CD4-positive, alpha-beta T cell treated with Interleukin-4 for 4 hours (primary cell): ENCODE measurements around the gene GZMB.
"Not testable (repeated sequence)": the region's sequence is repeated elsewhere in the genome, so short reads cannot be mapped to it uniquely, and the experiment has no call there.

ENCODE experiments used
- DNase-seq: peaks from one replicate; pipeline ENCODE4 v3.0.0-alpha.2; 2020

GZMB gene, protein sequence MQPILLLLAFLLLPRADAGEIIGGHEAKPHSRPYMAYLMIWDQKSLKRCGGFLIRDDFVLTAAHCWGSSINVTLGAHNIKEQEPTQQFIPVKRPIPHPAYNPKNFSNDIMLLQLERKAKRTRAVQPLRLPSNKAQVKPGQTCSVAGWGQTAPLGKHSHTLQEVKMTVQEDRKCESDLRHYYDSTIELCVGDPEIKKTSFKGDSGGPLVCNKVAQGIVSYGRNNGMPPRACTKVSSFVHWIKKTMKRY

DNA sequence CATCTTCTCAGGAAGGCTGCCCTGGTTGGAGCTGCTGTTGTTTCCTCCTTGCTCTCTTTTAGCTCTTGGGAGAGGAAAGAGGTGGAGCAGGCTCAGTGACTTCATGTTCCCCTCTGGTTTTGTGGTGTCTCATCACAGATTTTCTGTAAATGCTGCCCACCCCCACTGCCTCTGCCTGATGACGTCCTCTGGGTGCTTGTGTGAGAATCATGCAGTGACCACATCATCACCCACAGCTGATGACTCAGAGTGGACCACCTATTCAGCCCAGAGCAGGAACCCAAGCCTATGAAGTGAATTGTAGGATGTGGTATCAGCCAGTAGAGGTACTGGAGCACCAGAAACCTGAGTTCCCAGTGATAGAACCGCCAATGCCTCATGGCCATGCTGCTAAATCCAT, at the start of gene GZMB:
GZMB (minus strand) TSS at position 33 of the 400 bp plus-strand sequence; CDS start at position 3, 30 bp downstream.
- peak; percentile 84 for DNase-seq

DNA sequence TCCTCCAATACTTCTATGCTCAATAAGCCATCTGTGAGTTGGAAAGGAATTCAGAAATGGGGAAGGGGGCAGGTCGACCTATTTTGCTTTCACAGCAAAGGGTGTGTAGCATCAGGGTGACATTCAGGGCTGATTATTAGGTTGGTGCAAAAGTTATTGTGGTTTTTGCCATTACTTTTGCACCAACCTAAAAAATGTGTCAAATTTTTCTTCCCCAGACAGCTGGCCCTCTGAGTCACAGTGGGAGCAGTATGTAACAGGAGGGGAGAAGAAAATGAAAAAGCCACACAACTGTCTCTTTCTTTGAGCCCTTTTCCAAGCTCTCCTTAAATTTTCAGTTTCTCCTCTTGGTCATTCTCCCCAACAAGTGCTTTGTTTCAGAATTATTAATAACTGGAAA, 47.1 kb upstream of the GZMB start:
- DNase-seq: no peak

DNA sequence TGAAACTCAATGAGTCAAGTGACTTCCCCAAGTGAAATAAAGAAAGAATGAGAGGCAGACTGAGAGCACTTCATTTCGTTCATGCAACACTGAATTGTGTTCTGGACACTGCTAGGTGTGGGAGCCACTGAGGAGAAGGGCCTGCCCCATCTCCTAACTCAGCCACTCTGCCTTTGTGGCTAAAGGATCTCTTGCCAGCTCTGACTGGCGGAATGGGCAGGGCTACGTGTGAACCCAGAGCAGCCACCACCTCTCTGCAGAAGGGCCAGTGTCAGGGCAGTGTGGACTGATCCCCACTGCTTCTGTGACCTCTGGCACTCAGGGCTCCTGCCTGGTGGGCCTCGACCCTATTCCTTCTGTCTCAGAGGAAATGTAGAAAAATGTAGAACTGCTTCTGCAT, 46.5 kb upstream of the GZMB start:
- no peak for DNase-seq

DNA sequence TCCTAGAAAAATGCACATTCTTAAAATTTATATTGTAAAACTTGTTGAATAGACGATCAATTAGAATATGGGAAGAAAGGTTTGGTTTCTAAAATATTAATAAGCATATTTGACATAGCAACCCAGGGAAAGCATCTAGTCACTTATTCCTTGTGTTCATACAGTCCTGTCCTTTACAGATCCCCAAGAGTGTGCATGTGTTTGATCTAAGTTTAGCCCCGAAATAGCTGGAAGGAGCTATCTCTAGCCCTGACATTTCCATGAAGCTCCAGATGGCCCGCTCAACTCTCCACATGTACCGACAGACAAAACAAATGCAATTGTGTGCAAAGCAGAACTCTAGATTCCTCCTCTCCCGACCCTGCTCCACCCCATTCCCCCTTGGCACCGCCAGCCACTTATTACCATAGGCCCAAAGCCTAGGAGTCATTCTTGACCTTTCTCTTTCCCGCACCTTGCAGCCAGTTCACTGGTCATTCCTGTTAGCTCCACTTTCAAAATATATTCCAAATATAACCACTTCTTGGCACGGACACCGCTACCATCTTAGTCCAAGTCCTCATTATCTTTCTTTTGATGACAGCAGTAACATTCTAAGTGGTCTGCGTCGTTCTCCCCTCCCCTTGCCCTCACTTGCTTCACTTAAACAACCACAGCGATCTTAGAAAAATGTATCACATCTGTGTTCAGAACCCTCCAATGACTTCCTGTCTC, 45.4 kb upstream of the GZMB start:
- DNase-seq: no peak

DNA sequence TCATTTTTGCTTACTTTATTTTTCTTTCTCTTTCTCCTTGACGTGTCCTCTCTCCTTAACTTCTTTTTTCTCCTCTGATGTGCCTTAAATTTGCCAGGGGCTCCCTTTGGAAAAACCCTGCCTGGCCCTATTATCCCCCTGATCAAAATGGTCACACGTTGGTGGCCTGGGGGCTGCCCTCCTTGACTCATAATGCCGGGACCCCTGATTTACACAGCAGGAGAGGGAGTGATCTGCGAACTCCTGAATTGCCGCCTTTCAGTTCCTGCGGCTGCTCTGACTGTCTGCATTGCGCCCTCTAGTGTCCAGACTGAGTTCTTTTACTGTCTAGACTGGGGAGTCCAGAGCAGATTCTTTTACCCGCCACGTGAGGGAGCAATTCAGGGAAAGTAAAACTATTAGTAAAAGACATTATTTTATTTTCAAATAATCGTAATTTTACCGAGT, 44.8 kb upstream of the GZMB start:
- DNase-seq: peak; percentile 88

DNA sequence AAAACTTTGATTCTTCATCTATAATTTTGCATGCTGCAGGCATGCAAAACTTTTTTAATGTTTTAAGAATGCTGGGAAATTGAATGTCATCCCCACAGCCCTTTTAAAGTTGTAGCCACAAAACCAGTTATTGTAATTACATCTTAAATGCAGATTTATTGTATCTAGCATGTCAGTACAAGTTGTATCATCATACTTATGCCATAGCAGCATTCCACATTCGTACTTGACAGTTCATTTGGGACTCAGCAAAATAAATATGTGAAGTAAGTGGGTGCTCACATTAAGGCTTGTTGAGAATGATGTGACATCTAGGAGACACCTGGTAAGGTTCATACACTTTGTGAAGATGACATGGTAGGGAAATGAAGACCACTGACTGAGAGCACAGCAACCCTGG, 44.0 kb upstream of the GZMB start:
- no peak for DNase-seq

DNA sequence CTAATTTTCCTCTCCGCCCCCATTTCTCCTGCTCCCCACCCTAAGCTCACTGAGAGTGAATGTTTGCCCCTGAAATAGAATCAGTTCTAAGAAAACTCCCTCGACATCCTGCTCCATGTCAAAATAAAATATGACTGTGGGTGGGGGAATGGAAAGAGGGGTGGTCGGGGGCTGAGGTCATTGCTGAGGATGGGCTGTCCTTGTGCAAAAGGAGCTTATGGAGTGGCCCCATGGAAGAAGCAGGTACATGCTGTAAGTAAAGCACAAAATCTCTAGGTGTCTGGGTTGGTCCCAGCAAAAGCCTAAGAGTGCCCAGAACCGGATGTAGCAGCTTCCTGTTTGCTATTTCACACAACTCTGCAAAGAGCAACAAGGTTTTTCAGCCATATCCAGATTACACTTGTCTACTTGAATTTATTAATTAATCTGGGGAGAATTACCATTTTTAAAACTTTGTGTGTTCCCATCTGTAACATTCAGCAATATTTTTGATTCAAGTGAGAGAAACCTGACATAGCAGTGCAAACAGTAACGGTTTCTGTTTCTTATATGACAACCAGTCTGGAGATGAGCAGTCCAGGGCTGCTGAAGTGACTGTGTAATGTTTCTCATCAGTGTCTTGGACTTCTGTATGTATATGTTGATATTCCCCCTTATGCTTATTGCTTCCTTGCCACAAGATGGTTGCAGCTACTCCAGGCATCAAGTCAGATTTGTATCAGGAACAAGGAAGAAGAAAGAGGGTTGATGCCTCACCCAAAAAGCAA, 40.4 kb upstream of the GZMB start:
- DNase-seq: peak; percentile 64

DNA sequence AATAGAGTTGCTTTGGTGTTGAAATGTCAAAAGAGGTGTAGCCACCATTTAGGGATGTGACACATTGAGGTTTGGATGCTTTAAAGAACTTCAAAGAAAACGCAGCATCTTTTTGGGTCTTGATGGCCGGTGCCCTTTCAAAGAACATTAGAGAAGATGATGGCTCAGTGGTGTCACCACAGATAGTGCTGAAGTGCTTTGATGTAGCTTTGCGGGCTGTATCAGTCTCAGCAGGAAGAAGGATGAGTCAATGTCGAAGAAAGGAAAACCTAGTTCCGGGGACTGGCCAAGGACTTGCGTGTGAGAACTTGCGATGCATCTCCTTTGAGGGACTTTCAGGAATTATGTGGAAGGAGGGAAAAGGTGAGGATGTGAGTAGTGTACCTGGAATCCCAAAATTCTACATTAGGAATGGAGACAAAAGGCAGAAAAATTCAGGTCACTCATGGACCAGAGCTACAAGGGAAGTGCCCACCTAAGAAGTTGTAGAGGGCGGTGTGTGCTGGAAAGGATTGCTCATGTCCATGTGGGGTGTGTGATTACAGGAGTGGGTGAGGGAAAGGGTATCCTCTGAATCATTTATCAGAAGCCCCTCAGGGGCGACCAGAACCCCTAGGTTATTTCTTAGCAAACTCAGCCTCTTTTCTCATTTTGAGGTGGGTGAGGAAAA, 39.7 kb upstream of the GZMB start:
- DNase-seq: peak; percentile 93

DNA sequence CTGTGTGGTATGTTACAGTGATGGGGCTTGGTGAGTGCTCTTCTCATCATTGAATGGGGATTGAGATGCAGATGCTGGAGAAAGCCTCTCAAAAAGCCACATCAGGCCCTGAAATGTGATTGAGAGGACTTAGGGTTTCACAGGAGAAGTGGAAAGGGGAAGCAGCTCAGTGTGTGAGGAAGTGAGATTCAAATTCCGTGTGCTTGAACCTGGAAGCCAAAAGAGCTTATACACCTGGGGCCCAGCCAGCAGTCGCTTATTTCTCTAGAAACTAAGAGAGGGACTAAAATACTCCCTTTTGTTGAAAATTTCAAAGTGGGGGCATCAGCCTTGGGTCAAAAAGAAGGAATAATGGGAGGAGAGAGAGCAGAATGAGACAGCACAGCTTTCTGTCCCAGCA, 39.1 kb upstream of the GZMB start:
- no peak for DNase-seq

DNA sequence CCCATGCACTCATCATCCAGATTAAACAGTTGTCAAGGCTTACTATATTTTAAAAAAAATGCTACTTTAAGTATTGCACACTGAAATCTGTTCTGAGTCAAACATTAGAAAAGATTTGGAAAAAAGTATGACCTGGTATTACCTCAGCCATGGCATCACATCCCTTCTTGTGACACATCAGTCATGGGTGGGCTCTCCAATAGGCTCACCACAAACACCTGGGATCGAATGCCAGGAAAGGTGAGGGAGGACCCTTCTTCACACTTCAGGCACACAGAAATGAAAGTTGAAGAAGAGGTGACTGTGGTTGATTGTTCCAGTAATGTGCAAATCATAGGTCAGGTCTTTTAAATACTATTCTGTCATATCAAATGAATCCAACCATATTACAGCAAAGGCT, 36.6 kb upstream of the GZMB start:
- no peak for DNase-seq

DNA sequence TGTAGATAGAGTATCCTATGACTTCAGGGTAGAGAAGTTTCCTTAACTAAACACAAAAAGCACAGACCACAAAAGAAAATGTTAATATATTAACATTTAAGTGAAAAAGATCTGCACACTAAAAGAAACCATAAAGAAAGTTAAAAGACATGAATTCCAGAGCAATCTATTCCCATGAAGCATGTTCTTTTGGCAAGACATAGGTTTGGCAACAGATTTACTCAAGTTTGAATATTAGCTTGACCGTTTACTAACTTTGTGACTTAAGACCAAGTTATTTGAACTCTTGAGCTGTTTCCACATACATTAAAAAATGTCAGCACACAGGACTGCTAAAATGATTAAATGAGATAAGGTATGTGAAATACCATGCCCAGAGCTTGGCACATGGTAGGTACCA, 35.7 kb upstream of the GZMB start:
- DNase-seq: no peak

DNA sequence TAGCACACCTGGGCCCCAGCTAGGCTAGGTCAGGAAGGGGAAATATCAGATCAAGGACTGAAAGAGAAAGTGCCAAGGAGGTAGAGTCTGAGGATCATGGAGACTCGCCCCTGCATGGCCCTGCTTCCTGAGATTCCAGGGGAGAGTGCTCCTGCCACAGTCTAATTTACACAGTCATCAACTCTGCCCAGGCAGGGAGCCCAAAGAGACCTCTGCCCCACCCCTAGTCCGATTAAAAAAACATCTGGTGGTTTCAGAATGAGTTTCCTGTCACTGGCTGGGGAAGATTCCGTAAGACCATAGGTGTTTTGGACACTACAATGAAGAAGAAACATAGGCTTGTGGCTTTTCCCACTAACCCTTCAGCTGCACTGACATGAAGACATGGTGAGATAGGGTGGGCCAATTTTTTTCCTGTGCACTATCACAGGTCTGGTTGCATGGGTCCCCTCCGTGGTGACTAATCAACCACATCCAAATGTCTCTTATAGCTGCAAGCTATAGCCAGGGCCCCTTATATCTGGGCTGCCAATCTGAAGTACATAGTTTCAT, 31.5 kb upstream of the GZMB start:
- peak; percentile 58 for DNase-seq

DNA sequence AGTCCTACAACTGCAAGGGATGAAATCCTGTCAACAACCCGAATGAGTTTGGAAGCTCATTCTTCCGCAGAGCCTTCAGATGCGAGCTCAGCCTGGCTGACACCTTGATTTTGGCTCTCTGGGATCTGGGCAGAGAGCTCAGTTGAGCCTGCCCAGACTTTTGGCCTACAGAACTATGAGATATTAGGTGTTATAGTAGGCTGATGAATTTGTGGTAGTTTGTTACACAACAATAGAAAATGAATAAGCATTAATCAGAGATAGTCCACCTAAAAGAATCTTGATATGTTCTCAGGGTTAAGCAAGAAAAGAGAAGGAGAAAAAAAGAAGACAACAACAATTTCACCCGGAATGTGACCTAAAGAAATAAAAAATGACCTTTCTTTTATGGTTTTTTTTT, 30.4 kb upstream of the GZMB start:
- DNase-seq: no peak

DNA sequence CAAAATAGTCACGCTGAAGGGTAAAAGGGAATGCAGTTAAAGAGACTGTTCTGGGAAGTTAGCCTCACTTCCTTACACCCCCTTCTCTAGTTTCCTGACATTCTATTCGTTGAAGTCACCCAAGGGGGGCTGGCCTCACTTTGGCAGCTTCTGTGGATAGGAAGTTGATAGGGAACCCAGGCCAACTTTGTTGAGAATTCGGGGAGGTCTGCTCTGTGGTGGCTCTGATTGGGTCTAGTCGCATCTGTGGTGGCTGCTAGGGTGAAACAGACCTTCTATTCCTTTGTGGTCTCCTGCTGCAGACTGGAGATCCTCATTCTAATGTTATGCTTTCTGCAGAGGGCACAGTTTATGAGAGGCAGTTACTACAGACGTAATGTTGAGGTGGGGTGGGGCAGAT, 28.8 kb upstream of the GZMB start:
- no peak for DNase-seq

DNA sequence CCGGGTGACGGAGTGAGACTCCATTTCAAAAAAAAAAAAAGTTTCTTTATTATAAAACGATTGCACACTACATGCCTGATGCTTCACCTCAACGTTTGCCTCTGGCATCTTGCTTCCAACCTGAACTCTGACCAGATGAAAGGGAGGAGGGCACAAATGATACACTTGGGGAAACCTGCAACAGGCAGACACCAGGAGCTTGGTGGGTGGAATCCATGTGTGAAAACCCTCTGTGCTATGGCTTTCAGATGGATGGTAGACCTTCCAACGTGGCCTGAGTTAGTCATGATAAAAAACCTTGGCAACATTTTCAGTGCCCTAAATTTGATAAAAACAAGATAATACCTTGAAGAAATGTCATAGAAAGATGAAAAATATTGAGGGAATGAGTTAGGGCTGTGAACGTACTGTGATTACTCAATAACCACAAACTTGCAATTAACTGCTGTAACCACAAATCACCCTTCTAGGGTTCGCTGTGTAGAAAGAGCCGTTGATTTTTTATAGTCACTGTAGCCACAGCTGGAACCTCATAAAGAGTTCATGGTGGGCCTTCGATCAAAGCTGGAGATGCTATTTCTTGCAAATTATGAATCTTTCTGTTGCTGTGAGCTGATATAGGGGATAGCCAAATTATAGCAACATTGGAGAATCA, 26.1 kb upstream of the GZMB start:
- DNase-seq: peak; percentile 45

DNA sequence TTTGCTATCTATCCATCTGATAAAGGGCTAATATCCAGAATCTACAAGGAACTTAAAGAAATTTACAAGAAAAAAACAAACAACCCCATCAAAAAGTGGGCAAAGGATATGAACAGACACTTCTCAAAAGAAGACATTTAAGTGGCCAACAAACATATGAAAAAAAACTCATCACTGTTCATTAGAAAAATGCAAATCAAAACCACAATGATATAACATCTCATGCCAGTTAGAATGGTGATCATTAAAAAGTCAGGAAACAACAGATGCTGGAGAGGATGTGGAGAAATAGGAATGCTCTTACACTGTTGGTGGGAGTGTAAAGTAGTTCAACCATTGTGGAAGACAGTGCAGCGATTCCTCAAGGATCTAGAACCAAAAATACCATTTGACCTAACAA, 14.4 kb upstream of the GZMB start:
- DNase-seq: not testable (repeated sequence)

DNA sequence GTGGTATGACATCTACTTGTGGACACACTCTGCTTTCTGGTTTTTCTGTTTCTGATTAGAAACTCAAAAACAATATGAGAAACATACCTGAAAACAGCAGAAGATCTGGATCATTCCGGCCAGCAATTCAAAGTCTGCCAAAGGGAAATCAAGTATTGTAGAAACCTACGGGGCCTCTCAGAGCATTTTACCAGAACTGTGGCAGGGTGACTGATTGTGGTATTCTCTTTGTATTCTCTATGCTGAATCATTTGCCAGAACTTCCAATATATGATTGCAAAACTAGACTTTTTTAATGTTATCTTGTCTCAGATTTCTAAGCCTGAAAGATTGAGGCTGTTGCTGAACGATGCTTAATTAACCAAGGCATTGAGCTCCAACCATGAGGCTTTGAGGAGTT, 5.9 kb upstream of the GZMB start:
- no peak for DNase-seq

DNA sequence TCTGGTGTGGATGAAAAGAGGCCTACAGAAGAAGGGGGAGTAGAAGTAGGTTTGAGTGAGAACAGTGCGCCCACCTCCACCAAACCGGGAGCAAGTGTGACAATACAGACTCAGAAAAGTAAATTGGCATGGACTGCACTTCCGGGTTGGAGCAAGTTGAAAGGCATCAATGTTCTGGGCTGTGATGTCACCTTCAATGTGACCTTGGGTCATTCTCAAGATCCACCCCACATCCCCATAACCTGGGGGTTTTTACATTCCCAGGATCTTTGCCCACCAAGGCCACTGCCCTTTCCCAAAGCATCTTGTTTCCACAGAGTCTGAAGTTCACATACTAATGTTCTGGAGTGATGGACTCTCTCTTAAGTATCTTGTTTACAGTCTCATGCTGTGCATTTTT, 5.3 kb upstream of the GZMB start:
- DNase-seq: no peak

DNA sequence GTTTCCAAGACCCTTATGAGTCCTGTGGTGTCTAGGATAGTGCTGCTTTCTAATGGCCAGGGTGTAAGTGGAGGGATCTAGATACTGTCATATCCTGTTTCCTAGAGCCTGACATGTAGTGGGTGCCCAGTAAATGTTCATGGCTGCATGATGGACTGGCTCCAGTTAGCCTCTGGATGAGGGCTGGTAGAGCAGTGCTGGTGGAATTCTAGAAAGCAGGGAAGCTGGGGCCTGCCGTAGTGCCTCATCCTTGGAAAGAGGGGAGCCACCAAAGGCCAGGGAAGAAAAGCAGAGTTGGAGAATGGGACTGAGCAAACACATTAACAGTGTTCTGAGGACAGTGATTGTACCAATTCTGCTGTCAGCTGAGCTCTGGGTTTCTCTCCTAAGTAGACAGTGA, 637 bp downstream of the GZMB start:
- no peak for DNase-seq

DNA sequence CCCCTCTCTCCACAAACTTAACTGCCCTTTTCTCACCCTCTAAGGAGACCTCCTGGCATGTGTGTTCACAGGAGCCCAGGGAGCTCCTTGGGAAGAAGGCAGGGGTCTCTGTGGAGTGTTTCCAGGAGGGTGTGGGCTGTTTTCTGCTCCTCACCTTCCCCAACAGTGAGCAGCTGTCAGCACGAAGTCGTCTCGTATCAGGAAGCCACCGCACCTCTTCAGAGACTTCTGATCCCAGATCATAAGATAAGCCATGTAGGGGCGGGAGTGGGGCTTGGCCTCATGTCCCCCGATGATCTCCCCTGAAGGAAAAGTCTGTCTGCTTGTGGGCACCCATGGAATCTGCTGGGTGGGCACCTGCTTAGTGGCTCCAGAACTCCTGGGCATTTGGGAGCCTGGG, 1.2 kb downstream of the GZMB start:
- DNase-seq: no peak

DNA sequence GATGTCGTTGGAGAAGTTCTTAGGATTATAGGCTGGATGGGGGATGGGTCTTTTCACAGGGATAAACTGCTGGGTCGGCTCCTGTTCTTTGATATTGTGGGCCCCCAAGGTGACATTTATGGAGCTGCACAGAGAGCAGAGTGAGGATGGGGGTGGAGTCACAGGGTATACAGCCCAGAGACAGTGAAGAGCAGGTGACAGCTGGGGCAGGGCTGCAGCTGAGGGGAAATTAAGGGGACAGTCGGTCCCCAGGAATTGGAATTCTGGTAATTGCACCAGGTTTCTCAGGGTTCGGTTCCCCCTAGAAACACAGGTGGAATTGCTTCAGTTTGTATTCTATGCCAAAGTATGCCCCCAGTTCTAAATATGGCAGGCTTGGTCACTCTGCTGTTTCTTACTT, 1.7 kb downstream of the GZMB start:
- no peak for DNase-seq

DNA sequence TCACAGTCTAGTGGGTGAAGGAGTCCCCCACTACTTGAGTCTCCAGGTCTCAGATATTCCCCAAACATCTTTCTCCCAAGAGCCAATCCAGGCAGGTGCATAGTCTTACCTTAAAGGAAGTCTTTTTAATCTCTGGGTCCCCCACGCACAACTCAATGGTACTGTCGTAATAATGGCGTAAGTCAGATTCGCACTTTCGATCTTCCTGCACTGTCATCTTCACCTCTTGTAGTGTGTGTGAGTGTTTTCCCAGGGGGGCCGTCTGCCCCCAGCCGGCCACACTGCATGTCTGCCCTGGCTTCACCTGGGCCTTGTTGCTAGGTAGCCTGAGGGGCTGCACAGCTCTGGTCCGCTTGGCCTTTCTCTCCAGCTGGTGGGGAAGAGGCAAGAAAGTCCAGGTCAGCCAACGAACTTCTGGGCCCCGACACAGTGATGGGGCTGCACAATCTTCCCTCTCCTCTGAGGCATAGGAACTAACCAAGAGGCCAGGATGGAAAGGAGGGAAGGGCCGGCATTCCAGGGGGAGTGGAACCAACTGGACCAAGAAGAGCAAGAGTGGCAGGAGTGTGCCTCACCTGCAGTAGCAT, 2.1 kb downstream of the GZMB start:
- peak; percentile 25 for DNase-seq
